ENCODE measurements around the gene SNTG2.

DNA sequence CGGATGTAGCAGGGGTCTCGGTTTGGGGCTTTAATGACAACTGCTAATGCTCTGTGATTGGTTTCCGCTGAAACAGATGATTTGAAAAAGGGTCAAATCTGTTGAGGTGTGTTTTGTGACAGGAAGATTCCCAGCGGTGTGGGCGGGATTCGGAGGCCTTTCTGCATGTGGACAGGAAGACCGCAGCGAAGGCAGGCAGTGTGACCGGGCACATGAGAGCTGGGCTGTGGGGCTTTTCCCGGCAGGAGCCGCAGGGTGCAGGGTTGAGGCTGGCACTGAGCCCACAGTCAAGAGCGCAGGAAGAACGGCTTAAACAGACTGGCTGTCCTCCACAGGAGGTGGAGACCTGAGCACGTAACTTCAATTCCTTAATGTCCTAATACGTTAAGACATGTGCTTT is 282.6 kb downstream of the SNTG2 start:
- TF ChIP-seq, protein P1, sequence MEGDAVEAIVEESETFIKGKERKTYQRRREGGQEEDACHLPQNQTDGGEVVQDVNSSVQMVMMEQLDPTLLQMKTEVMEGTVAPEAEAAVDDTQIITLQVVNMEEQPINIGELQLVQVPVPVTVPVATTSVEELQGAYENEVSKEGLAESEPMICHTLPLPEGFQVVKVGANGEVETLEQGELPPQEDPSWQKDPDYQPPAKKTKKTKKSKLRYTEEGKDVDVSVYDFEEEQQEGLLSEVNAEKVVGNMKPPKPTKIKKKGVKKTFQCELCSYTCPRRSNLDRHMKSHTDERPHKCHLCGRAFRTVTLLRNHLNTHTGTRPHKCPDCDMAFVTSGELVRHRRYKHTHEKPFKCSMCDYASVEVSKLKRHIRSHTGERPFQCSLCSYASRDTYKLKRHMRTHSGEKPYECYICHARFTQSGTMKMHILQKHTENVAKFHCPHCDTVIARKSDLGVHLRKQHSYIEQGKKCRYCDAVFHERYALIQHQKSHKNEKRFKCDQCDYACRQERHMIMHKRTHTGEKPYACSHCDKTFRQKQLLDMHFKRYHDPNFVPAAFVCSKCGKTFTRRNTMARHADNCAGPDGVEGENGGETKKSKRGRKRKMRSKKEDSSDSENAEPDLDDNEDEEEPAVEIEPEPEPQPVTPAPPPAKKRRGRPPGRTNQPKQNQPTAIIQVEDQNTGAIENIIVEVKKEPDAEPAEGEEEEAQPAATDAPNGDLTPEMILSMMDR (IDR thresholded peaks at IDR 0.05): no peak
- no peak for TF ChIP-seq POLR2A (IDR thresholded peaks at IDR 0.05)
